ENCODE data around the gene UTP4. TPM values are rescaled to one million over a fixed set of nuclear protein-coding genes. Genes with fewer than 3 reads are reported as not detected.

The UTP4 gene
- total RNA-seq, 1 donor from 2014 or later: 34.9 TPM

DNA sequence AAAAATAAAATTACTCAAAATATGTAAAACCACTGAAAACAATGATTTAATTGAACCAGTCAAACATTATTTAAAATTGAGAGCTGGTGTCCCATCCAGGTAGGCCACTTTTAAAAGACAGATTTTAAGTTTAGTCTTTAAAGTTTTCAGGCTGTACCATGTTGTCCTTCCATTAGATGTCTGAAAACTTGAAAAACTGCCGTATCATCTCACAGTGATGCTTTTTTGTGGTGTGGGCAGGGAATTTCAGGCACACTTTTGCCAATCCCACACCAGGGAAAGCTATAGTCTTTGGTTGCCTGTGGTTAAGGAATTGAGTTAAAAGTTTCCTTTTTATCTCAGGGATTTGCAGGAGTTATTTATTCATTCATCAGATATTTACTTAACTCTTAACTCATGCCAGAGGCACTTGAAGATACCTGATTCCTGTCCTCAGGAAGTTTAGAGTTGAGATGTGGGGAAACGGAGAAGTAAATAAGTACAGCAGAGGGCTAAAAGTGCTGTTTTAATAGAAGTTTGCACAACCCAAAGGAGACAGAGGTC is 57.7 kb downstream of the UTP4 start:
- H3K27me3 ChIP-seq: no peaks in the 10 kb centered on the region
- H3K4me3 ChIP-seq: peak overlapping the region in 1 of 2 donors; percentile 68
- no peaks in the 10 kb centered on the region for H3K9me3 ChIP-seq
- no peak for DNase-seq (ENCODE audit: extremely low spot score in 2 of 2)
- no peaks in the 10 kb centered on the region for H3K36me3 ChIP-seq
- no peak overlapping the region for H3K27ac ChIP-seq
- TF ChIP-seq POLR2A (IDR thresholded peaks at IDR 0.05): no peak
- TF ChIP-seq, protein P1, sequence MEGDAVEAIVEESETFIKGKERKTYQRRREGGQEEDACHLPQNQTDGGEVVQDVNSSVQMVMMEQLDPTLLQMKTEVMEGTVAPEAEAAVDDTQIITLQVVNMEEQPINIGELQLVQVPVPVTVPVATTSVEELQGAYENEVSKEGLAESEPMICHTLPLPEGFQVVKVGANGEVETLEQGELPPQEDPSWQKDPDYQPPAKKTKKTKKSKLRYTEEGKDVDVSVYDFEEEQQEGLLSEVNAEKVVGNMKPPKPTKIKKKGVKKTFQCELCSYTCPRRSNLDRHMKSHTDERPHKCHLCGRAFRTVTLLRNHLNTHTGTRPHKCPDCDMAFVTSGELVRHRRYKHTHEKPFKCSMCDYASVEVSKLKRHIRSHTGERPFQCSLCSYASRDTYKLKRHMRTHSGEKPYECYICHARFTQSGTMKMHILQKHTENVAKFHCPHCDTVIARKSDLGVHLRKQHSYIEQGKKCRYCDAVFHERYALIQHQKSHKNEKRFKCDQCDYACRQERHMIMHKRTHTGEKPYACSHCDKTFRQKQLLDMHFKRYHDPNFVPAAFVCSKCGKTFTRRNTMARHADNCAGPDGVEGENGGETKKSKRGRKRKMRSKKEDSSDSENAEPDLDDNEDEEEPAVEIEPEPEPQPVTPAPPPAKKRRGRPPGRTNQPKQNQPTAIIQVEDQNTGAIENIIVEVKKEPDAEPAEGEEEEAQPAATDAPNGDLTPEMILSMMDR (IDR thresholded peaks at IDR 0.05): no peak
- no peak for TF ChIP-seq POLR2AphosphoS5 (IDR thresholded peaks at IDR 0.05; ENCODE audit: insufficient read depth in 1 of 2, low read depth in 1 of 2)
- intact Hi-C loops (cut with DNase I): no loop called here
- peaks cover 69% of the 10 kb centered on the region for H3K4me1 ChIP-seq

DNA sequence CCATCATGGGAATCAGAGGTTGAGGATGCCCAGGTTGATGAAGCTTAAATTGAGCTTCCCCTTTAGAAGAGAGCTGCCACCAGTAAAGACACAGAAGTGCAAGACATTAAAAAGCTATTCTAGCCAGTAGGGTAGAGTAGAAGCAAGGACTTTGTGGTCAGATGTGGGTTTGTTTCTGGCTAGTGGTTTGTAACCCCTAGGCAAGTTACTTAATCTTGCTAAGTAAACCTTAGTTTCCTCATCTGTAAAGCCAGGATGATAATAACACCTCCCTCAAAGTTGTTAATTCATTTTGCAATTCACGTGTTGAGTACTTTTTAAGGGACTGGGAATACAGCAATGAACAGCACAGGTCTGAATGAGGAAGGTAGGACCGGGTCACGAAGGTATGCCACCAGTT is 58.1 kb downstream of the UTP4 start:
- Histone ChIP-seq H3K4me3 (no peak overlapping the region), H3K4me1 (peaks cover 74% of the 10 kb centered on the region), H3K27ac (no peak overlapping the region)

DNA sequence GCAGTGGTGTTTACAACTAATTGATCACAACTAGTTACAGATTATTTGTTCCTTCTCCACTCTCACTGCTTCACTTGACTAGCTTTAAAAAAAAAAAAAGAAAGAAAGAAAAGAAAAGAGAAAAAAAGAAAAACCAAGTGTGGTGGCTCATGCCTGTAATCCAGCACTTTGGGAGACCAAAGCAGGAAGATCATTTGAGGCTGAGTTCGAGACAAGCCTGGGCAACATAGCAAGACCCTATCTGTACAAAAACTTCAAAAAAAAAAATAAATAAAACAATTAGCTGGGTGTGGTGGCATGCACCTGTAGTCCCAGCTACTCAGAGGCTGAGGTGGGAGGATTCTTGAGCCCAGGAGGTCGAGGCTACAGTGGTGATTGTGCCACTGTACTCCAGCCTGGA is 58.7 kb downstream of the UTP4 start:
- no peak overlapping the region for H3K27ac ChIP-seq
- no peaks in the 10 kb centered on the region for H3K9me3 ChIP-seq
- no peaks in the 10 kb centered on the region for H3K36me3 ChIP-seq
- H3K4me3 ChIP-seq: no peak overlapping the region
- DNase-seq (ENCODE audit: extremely low spot score in 2 of 2): no peak
- intact Hi-C loops (cut with DNase I): no loop called here
- H3K27me3 ChIP-seq: no peaks in the 10 kb centered on the region
- TF ChIP-seq POLR2A (IDR thresholded peaks at IDR 0.05) (no peak), POLR2AphosphoS5 (IDR thresholded peaks at IDR 0.05; ENCODE audit: insufficient read depth in 1 of 2, low read depth in 1 of 2) (no peak)
- peaks cover 76% of the 10 kb centered on the region for H3K4me1 ChIP-seq

More for the DNA sequence above, 58.1 kb downstream of the UTP4 start:
- TF ChIP-seq, protein P1 (IDR thresholded peaks at IDR 0.05): no peak
- no peak for DNase-seq (ENCODE audit: extremely low spot score in 2 of 2)
- Histone ChIP-seq H3K9me3 (no peaks in the 10 kb centered on the region), H3K36me3 (no peaks in the 10 kb centered on the region), H3K27me3 (no peaks in the 10 kb centered on the region)
- intact Hi-C loops (cut with DNase I): no loop called here

DNA sequence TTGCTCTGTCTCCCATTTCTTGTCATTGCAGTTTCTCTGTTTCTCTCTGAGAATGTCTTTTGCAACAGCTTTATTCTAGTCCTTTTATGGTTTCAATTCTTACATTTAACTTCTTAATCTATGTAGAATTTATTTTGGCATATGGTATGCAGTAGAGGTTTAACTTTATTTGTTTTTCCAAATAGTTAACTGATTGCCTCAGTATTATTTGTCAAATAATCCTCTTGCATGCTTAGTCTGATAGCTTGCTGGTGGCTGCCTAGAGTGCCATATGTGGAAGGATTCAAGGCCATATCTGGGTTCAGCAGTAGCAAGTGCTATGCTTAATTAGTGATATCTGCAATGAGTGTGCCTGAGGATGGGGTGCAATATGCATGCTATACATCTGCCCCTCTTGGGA is 61.4 kb downstream of the UTP4 start:
- Histone ChIP-seq H3K36me3 (no peaks in the 10 kb centered on the region), H3K4me1 (peaks cover 88% of the 10 kb centered on the region), H3K4me3 (no peak overlapping the region), H3K9me3 (no peaks in the 10 kb centered on the region), H3K27me3 (no peaks in the 10 kb centered on the region), H3K27ac (no peak overlapping the region)
- no peak for DNase-seq (ENCODE audit: extremely low spot score in 2 of 2)
- intact Hi-C loops (cut with DNase I): no loop called here
- TF ChIP-seq POLR2A (IDR thresholded peaks at IDR 0.05): no peak
- TF ChIP-seq POLR2AphosphoS5 (IDR thresholded peaks at IDR 0.05; ENCODE audit: insufficient read depth in 1 of 2, low read depth in 1 of 2): no peak
- TF ChIP-seq, protein P1 (IDR thresholded peaks at IDR 0.05): no peak

DNA sequence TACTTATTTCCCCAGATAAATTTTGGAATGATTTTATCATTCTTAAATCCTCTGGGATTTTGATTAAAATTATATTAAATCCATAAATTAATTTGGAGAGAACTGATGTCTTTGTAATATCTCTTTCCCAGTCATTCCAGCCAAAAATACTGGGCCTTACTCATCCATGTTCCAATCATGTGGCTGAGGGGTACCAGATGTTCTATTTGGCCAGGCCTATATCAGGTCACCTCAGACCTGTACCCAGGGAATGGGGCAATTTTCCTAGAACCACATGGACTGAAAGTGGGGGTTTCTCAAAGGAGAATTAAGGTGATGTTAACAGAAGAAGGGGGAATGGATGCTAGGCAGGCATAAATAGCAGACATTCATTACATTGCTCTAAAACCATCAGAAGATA is 62.0 kb downstream of the UTP4 start:
- intact Hi-C loops (cut with DNase I): no loop called here
- no peak for TF ChIP-seq POLR2AphosphoS5 (IDR thresholded peaks at IDR 0.05; ENCODE audit: insufficient read depth in 1 of 2, low read depth in 1 of 2)
- TF ChIP-seq, protein P1 (IDR thresholded peaks at IDR 0.05): no peak
- TF ChIP-seq POLR2A (IDR thresholded peaks at IDR 0.05): no peak
- Histone ChIP-seq H3K36me3 (no peaks in the 10 kb centered on the region), H3K4me3 (no peak overlapping the region), H3K27me3 (no peaks in the 10 kb centered on the region), H3K27ac (no peak overlapping the region), H3K4me1 (peaks cover 87% of the 10 kb centered on the region), H3K9me3 (no peaks in the 10 kb centered on the region)
- DNase-seq (ENCODE audit: extremely low spot score in 2 of 2): no peak
